ENCODE measurements around the gene ABCG1. TPM values are rescaled to one million over a fixed set of nuclear protein-coding genes. Genes with fewer than 3 reads are reported as not detected.

The ABCG1 gene
- total RNA-seq, 6 experiments from 2014 or later, result 3.3 to 9.8 (median 4.8) TPM

DNA sequence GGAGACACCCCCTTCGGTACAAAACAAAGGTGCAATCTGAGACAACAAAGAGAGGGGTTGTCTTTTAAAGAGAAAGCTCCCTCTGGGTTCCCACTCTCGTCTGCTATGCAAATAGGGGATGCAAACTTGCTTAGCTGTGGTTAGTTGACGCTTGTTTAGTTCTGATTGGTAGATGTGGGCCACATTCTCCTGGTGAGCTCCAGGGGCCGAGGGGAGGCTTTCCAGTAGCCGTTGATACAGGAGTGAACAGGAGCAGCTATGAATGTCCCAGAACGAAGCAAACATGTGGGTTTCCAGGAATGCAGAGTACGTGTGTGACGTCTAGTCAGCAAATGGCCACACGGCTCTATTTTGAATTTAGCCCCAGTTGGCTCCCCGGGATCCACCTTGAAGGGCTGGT is 117.1 kb downstream of the ABCG1 start:
- whole genome bisulfite sequencing (ENCODE audit: insufficient coverage, low coverage, low lambda C conversion rate, missing lambda C conversion rate), result 39% methylated on average over 9 of the region's 10 CpGs
- no peak overlapping the region for H3K27ac ChIP-seq
- H3K9me3 ChIP-seq, result no peaks in the 10 kb centered on the region
- H3K27me3 ChIP-seq, result peaks cover 0 to 5% of the 10 kb centered on the region in 2 donors
- H3K4me1 ChIP-seq, result no peaks in the 10 kb centered on the region
- peak in 1 of 3 donors; percentile 7 for DNase-seq
- intact Hi-C loops (cut with DNase I), result no loop called here
- no peak for ATAC-seq
- H3K4me3 ChIP-seq, result no peak overlapping the region
- TF ChIP-seq CTCF (IDR thresholded peaks at IDR 0.05) (no peak), POLR2A (IDR thresholded peaks at IDR 0.05) (no peak)
- no peaks in the 10 kb centered on the region for H3K36me3 ChIP-seq

GRCh38 chr21:42337276-42337675 is 118.3 kb downstream of the ABCG1 start:
- DNase-seq (no peak), ATAC-seq (no peak)
- WGBS (ENCODE audit: insufficient coverage, low coverage, low lambda C conversion rate, missing lambda C conversion rate), result 84% methylated on average over 4 of the region's 4 CpGs
- Histone ChIP-seq H3K4me3 (no peak overlapping the region), H3K27ac (no peak overlapping the region), H3K9me3 (no peaks in the 10 kb centered on the region), H3K27me3 (peaks cover 0 to 5% of the 10 kb centered on the region in 2 donors), H3K4me1 (no peaks in the 10 kb centered on the region), H3K36me3 (no peaks in the 10 kb centered on the region)
- TF ChIP-seq POLR2A (IDR thresholded peaks at IDR 0.05) (no peak), CTCF (IDR thresholded peaks at IDR 0.05) (no peak)
- intact Hi-C loops (cut with DNase I), result no loop called here

DNA sequence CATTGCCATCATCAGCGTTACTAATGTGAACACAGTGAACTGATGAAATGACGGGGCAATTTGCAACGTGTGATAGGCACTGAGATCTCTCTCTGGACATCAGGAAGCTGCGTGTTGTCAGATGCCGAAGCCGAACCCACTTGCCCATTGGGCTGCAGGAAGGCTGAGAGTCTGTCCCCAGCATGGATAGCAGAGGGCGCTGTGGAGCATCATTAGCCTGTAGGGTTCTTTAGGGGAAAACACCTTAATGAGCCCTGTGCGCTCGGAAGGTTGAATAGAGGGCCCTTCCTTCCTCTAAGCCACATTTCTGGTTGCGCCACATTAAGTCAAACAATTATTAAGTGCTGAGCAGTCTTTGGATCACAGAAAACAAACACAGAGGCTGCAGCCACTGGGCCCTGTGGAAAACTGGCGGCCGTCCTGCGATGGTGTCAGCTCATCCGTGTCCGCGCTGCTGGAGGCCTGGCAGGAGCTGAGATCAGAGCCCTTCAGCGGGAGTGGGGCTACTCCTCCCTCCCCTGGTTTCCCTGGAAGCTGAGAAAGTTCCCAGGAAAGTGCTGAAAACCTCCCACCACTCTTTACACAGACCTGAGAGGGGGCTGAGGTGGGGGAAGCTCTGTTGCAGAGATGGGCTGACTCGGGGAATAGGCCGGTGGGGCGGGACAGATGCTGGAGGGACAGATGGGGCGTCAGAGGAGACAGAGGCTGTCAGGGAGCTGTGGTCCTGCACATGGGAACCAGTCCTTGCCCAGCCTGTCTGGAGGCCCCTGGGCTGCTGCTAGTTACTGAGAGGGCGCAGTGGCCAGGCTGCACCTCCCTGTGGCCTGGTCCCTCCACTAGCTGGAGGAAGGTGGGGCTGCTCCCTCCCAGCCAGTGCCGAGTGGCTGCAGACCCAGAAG is 119.1 kb downstream of the ABCG1 start:
- H3K27me3 ChIP-seq, result peaks cover 0 to 5% of the 10 kb centered on the region in 2 donors
- no peaks in the 10 kb centered on the region for H3K36me3 ChIP-seq
- H3K4me3 ChIP-seq, result no peak overlapping the region
- H3K27ac ChIP-seq, result no peak overlapping the region
- intact Hi-C loops (cut with DNase I), result no loop called here
- DNase-seq, result peak; percentile 71 to 77 (median 76)
- 28% methylated on average over 8 of the region's 23 CpGs for WGBS (ENCODE audit: insufficient coverage, low coverage, low lambda C conversion rate, missing lambda C conversion rate)
- H3K4me1 ChIP-seq, result no peaks in the 10 kb centered on the region
- H3K9me3 ChIP-seq, result no peaks in the 10 kb centered on the region
- TF ChIP-seq POLR2A (IDR thresholded peaks at IDR 0.05) (no peak), CTCF (IDR thresholded peaks at IDR 0.05) (peak; percentile 63 to 74 (median 72))
- ATAC-seq, result peak; percentile 93 to 97 (median 94)

DNA sequence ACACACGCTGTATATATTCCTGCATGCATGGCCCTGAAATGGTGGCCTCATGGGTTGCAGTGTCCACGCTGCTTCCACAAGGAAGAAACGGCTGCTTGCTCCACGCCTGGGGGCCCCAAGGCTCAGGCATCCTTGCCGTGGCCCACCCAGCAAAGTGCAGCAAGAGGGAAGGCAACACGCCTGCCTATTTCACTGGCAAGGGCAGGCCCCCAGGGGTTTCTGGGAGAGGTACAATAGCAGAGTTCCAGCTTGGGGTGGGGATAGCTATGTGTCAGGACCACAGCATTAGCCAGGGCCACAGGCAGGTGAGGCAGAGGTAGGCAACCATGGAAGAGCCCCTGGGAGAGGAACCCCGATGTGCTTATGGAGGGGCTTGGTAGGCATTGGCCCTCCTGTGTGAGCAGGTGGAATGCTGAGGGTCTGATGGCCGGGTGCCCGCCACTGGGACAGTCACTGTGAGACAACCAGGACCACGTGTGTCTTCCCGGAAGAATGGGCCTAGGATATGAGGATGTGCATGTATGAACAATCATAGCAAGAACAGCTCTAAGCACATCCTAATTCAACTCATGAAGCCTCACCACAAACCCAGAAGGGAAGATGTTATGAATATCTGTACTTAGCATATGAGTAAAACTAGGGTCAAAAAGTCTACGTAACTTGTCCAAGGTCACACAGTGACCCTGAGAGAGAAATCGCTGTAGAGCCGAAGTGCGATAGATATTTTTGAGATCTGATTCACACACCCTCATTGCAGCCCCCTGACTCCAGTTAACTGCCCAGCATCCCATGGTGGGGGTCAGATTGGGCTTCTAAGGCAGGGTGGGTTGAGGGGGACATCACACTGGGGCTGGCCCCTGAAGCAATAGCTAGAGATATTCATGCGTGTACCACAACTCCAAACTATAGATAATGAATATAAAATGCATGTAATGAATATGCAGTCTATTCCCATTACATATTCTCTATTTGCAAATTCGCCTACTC is 120.1 kb downstream of the ABCG1 start:
- TF ChIP-seq POLR2A (IDR thresholded peaks at IDR 0.05) (no peak), CTCF (IDR thresholded peaks at IDR 0.05) (no peak)
- Histone ChIP-seq H3K27me3 (peaks cover 0 to 5% of the 10 kb centered on the region in 2 donors), H3K4me1 (no peaks in the 10 kb centered on the region), H3K27ac (no peak overlapping the region), H3K4me3 (no peak overlapping the region), H3K36me3 (no peaks in the 10 kb centered on the region), H3K9me3 (no peaks in the 10 kb centered on the region)
- ATAC-seq (no peak), DNase-seq (peak in 1 of 3 donors; percentile 29)
- 84% methylated on average over 8 of the region's 17 CpGs for WGBS (ENCODE audit: insufficient coverage, low coverage, low lambda C conversion rate, missing lambda C conversion rate)
- intact Hi-C loops (cut with DNase I), result no loop called here
